Measurements from ENCODE around the gene MS4A15.

- TF ChIP-seq POLR2A (IDR thresholded peaks at IDR 0.05; ENCODE audit: low read length), result no peak
- TF ChIP-seq JUNB (IDR thresholded peaks at IDR 0.05), result no peak
- TF ChIP-seq CTCF (IDR thresholded peaks at IDR 0.05), result no peak
- TF ChIP-seq CBX8 (IDR thresholded peaks at IDR 0.05), result no peak
- no peak for TF ChIP-seq JUN (IDR thresholded peaks at IDR 0.05)
- no peak for TF ChIP-seq HEYL (CRISPR knock-in tag; IDR thresholded peaks at IDR 0.05)
These were observed 32.2 kb upstream of the MS4A15 start, which contains the start of gene MS4A18 for GRCh38 chr11:60724420-60724819.

Data from A549 (cell line).